HepG2 (cell line): ENCODE data around the gene EYA2. TPM values are rescaled to one million over a fixed set of nuclear protein-coding genes. Genes with fewer than 3 reads are reported as not detected.

Source experiments
- ATAC-seq: fragments of 200-7000 bp; cut with Tn5 transposase; 3 replicates; pipeline ENCODE4 v1.9.1; 2020; ENCODE audit warnings: mild to moderate bottlenecking, moderate library complexity
- BruUV-seq: library from RNA; stranded (reverse); fragments of 400-500 nt; replicated peaks from 2 replicates; lab custom pipeline; 2021; lab: Mats Ljungman, UMichigan
- CTCF ChIA-PET: fragments of 300-600 bp; formaldehyde crosslinking; extraction: SDS; loops from one replicate; lab custom pipeline; 2021; ENCODE audit warnings: low total read pairs, inconsistent platforms, low intra/inter-chr PET ratio; lab: Yijun Ruan, JAX
- POLR2A ChIA-PET: fragments of 350-600 bp; sonication (Branson Sonifier 250); formaldehyde crosslinking; loops from one replicate; lab custom pipeline; 2020; ENCODE audit warnings: antibody characterized with exemption, inconsistent platforms; lab: Yijun Ruan, JAX
- DNase-seq: peaks from one replicate; pipeline ENCODE4 v3.0.0-alpha.2; 2015; ENCODE audit warnings: low spot score
- FAIRE-seq: peaks from 3 replicates; lab custom pipeline; 2011; peaks lifted over from hg19 to GRCh38; lab: Jason Lieb, UNC
- H2AFZ ChIP-seq: one replicate; pipeline ENCODE4 v1.6.1; 2011; ENCODE audit warnings: low read length, inconsistent platforms
- H3K27ac ChIP-seq: fragments of 300-600 bp; 3 replicates; pipeline ENCODE4 v1.8.0; 2011; ENCODE audit warnings: mixed run types, mild to moderate bottlenecking, mixed read lengths, low read length, inconsistent platforms; ENCODE audit not compliant: insufficient read depth; ENCODE audit errors: extremely low read length
- H3K27me3 ChIP-seq, 2 experiments: fragments of 200-600 bp in 1 of 2; 2 replicates in 1 of 2; 3 replicates in 1 of 2; pipeline versions ENCODE4 v1.6.0 to v1.8.0; 2011; ENCODE audit warnings: low read length in 2 of 2, mild to moderate bottlenecking in 2 of 2, moderate library complexity in 2 of 2, inconsistent platforms in 1 of 2; ENCODE audit not compliant: insufficient read depth in 2 of 2, control insufficient read depth in 1 of 2
- H3K36me3 ChIP-seq, 2 experiments: fragments of 200-600 bp in 1 of 2; replicated peaks in 1 of 2; 2 replicates in 1 of 2; 3 replicates in 1 of 2; pipeline versions ENCODE4 v1.5.1 to v1.8.0; 2011; ENCODE audit warnings: low read length in 2 of 2, inconsistent platforms in 1 of 2; ENCODE audit not compliant: insufficient read depth in 2 of 2, control insufficient read depth in 1 of 2
- H3K4me1 ChIP-seq: 2 replicates; pipeline ENCODE4 v1.5.1; 2012; ENCODE audit warnings: low read length, inconsistent platforms; ENCODE audit not compliant: insufficient read depth
- H3K4me2 ChIP-seq: 2 replicates; pipeline ENCODE4 v1.6.0; 2011; ENCODE audit warnings: low read depth, low read length, inconsistent platforms
- H3K4me3 ChIP-seq, 3 experiments: fragments of 200-600 bp in 1 of 3; sonication (generic), shearing (Covaris generic) in 1 of 3; replicated peaks in 1 of 3; 2 replicates each; pipeline ENCODE4 v1.5.1; 2011 to 2016; ENCODE audit warnings: low read length in 3 of 3, inconsistent platforms in 2 of 3, low read depth in 2 of 3, mild to moderate bottlenecking in 2 of 3, control low read depth in 1 of 3, mixed read lengths in 1 of 3; ENCODE audit not compliant: insufficient read depth in 1 of 3
- H3K79me2 ChIP-seq: one replicate; pipeline ENCODE4 v1.6.1; 2011; ENCODE audit warnings: low read length, inconsistent platforms; ENCODE audit not compliant: insufficient read depth
- H3K9ac ChIP-seq: 2 replicates; pipeline ENCODE4 v1.6.0; 2011; ENCODE audit warnings: mild to moderate bottlenecking, low read depth, low read length, inconsistent platforms; ENCODE audit not compliant: insufficient read depth
- H3K9me3 ChIP-seq: 2 replicates; pipeline ENCODE4 v1.5.1; 2012; ENCODE audit warnings: mild to moderate bottlenecking, low read length
- H4K20me1 ChIP-seq: 2 replicates; pipeline ENCODE4 v1.6.0; 2011; ENCODE audit warnings: inconsistent platforms, mild to moderate bottlenecking, low read length, moderate library complexity; ENCODE audit not compliant: insufficient read depth
- HNRNPK ChIP-seq: fragments of 200-400 bp; formaldehyde crosslinking; IDR thresholded peaks from 2 replicates; pipeline ENCODE4 v1.6.1; 2018; ENCODE audit warnings: low read length, low read depth, moderate library complexity, mild to moderate bottlenecking; ENCODE audit not compliant: poor library complexity, severe bottlenecking
- PCBP1 ChIP-seq: fragments of 200-400 bp; formaldehyde crosslinking; IDR thresholded peaks from 2 replicates; pipeline ENCODE4 v1.6.1; 2017; ENCODE audit warnings: mild to moderate bottlenecking, low read depth, low read length, borderline replicate concordance
- PCBP2 ChIP-seq: fragments of 200-400 bp; formaldehyde crosslinking; optimal IDR thresholded peaks from 2 replicates; pipeline ENCODE3; 2018; ENCODE audit warnings: low read length, low read depth; ENCODE audit not compliant: poor library complexity, severe bottlenecking
- PPARG ChIP-seq: conservative IDR thresholded peaks from 2 replicates; pipeline ENCODE4 v1.6.1; 2016; ENCODE audit warnings: missing biosample characterization, missing genetic modification reagents
- ZNF530 ChIP-seq: sonication (generic); formaldehyde crosslinking; IDR thresholded peaks from 2 replicates; pipeline ENCODE4 v1.5.0; 2020; ENCODE audit warnings: low read depth, mild to moderate bottlenecking, missing genetic modification reagents
- whole genome bisulfite sequencing: methylation state at CpG from one replicate; pipeline ENCODE4 v1.1.6; 2017; ENCODE audit warnings: low lambda C conversion rate; 5-methylcytosine and 5-hydroxymethylcytosine counted together
- in situ Hi-C: cut with HindIII; loops from 2 replicates; pipeline ENCODE4 v1.10.0; 2017; ENCODE audit warnings: low pct_unique_long_range_greater_than_20kb; ENCODE audit not compliant: extremely low pct_ligation_motif_present
- intact Hi-C: fragments of 100-400 bp; cut with micrococcal nuclease; formaldehyde crosslinking; loops from one replicate; pipeline ENCODE4 v1.10.0; 2022; ENCODE audit not compliant: unreplicated experiment
- polyA plus RNA-seq, 8 experiments: library from polyadenylated mRNA; depleted of rRNA in 3 of 8; stranded (reverse) in 7 of 8; unstranded in 1 of 8; fragments of >200 nt; fragmentation: Illumina TruSeq in 4 of 8; extraction: Trizol in 4 of 8; gene quantifications; 2 replicates each; pipeline versions ENCODE4 v1.2.1 to v1.2.3, GENCODE V29; 2011 to 2016; ENCODE audit warnings: low read depth in 4 of 8, missing spikeins in 1 of 8, mixed read lengths in 1 of 8; ENCODE audit not compliant: insufficient read depth in 1 of 8
- total RNA-seq, 5 experiments: library from RNA; depleted of rRNA; stranded (reverse); fragments of >200 nt; fragmentation: Illumina TruSeq; extraction: Trizol; gene quantifications; 2 replicates each; pipeline ENCODE4 v1.2.3, GENCODE V29; 2016; ENCODE audit warnings: low read depth in 1 of 5
- TF ChIP-seq, protein P1 (sequence below): sonication (generic); formaldehyde crosslinking; IDR thresholded peaks from 2 replicates; pipeline ENCODE4 v1.9.0; 2021; ENCODE audit warnings: mild to moderate bottlenecking, missing genetic modification reagents

EYA2 gene
- total and polyA plus RNA-seq, 2 of the 13 experiments (the other 11 are each of a cell fraction or from before 2014, with no cell fraction given) = not detected

- POLR2A ChIA-PET = no interaction called here
- WGBS = 100% methylated on average over 1 of the region's 1 CpG
- FAIRE-seq = no peak
These were observed 330.8 kb downstream of the EYA2 start for GRCh38 chr20:47225458-47225857.

DNA sequence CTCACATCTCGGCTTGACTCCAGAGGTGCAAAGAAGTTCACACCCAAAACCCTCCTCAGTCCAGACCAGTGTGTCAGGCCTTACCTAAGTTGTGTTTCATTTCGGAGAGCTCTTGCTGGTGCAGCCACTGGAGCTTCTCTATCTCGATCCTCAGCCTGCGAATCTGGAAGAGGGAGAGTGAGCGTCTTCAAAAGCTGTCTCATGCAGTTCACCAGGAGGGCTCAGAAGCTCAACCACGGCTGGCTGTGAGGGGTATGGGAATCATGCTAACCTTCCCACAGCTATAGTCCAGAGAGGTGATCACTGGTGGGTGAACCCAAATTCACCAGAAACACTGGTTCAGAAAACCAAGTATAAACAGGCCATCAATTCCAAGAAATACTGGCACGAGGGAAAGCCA lies 332.5 kb downstream of the EYA2 start:
- FAIRE-seq (no peak), DNase-seq (no peak), ATAC-seq (no peak)
- H2AFZ ChIP-seq = no peak overlapping the region
- peaks cover 60 to 89% of the 10 kb centered on the region in 2 experiments for H3K36me3 ChIP-seq
- no peaks in the 10 kb centered on the region for H3K27me3 ChIP-seq
- H4K20me1 ChIP-seq = peaks cover 30% of the 10 kb centered on the region; the same call in 1 of the 2 replicates
- no peak overlapping the region for H3K4me2 ChIP-seq
- TF ChIP-seq, protein P1, sequence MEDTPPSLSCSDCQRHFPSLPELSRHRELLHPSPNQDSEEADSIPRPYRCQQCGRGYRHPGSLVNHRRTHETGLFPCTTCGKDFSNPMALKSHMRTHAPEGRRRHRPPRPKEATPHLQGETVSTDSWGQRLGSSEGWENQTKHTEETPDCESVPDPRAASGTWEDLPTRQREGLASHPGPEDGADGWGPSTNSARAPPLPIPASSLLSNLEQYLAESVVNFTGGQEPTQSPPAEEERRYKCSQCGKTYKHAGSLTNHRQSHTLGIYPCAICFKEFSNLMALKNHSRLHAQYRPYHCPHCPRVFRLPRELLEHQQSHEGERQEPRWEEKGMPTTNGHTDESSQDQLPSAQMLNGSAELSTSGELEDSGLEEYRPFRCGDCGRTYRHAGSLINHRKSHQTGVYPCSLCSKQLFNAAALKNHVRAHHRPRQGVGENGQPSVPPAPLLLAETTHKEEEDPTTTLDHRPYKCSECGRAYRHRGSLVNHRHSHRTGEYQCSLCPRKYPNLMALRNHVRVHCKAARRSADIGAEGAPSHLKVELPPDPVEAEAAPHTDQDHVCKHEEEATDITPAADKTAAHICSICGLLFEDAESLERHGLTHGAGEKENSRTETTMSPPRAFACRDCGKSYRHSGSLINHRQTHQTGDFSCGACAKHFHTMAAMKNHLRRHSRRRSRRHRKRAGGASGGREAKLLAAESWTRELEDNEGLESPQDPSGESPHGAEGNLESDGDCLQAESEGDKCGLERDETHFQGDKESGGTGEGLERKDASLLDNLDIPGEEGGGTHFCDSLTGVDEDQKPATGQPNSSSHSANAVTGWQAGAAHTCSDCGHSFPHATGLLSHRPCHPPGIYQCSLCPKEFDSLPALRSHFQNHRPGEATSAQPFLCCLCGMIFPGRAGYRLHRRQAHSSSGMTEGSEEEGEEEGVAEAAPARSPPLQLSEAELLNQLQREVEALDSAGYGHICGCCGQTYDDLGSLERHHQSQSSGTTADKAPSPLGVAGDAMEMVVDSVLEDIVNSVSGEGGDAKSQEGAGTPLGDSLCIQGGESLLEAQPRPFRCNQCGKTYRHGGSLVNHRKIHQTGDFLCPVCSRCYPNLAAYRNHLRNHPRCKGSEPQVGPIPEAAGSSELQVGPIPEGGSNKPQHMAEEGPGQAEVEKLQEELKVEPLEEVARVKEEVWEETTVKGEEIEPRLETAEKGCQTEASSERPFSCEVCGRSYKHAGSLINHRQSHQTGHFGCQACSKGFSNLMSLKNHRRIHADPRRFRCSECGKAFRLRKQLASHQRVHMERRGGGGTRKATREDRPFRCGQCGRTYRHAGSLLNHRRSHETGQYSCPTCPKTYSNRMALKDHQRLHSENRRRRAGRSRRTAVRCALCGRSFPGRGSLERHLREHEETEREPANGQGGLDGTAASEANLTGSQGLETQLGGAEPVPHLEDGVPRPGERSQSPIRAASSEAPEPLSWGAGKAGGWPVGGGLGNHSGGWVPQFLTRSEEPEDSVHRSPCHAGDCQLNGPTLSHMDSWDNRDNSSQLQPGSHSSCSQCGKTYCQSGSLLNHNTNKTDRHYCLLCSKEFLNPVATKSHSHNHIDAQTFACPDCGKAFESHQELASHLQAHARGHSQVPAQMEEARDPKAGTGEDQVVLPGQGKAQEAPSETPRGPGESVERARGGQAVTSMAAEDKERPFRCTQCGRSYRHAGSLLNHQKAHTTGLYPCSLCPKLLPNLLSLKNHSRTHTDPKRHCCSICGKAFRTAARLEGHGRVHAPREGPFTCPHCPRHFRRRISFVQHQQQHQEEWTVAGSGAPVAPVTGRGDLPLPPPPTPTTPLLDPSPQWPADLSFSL (CRISPR knock-in tag) = no peak
- TF ChIP-seq ZNF530 (CRISPR knock-in tag) = 0 out of 2 replicates have a peak, but pooled peaks have one; percentile 22
- BruUV-seq = no TSS peak
- H3K4me1 ChIP-seq = peaks cover 25% of the 10 kb centered on the region
- H3K9me3 ChIP-seq = no peaks in the 10 kb centered on the region
- WGBS = 96% methylated on average over 7 of the region's 7 CpGs
- no peak overlapping the region for H3K4me3 ChIP-seq
- H3K27ac ChIP-seq = no peak overlapping the region
- POLR2A ChIA-PET = no interaction called here
- no peak overlapping the region for H3K9ac ChIP-seq
- in situ Hi-C loops (no loop called here), intact Hi-C loops (no loop called here)
- CTCF ChIA-PET = no interaction called here
- H3K79me2 ChIP-seq = peaks cover 7% of the 10 kb centered on the region

More at GRCh38 chr20:47225458-47225857, 330.8 kb downstream of the EYA2 start:
- Histone ChIP-seq H3K4me3 (no peak overlapping the region), H3K4me2 (no peak overlapping the region), H3K9ac (no peak overlapping the region), H3K27me3 (no peaks in the 10 kb centered on the region), H3K27ac (no peak overlapping the region), H2AFZ (no peak overlapping the region), H3K79me2 (peaks cover 3% of the 10 kb centered on the region), H3K4me1 (peaks cover 25% of the 10 kb centered on the region), H3K36me3 (peaks cover 62 to 88% of the 10 kb centered on the region in 2 experiments), H4K20me1 (peaks cover 18% of the 10 kb centered on the region; the same call in 1 of the 2 replicates), H3K9me3 (no peaks in the 10 kb centered on the region)
- TF ChIP-seq PCBP1 (peak; percentile 92; the same call in 1 of the 2 replicates), HNRNPK (peak; percentile 97), PCBP2 (peak; percentile 34), PPARG (no peak)
- CTCF ChIA-PET = no interaction called here
- intact Hi-C loops = no loop called here
- DNase-seq (no peak), ATAC-seq (no peak)
- in situ Hi-C loops = no loop called here
- BruUV-seq = no TSS peak
